Liver (tissue), 9 donors: ENCODE results near the gene COL23A1. TPM values are rescaled to one million over a fixed set of nuclear protein-coding genes. Genes with fewer than 3 reads are reported as not detected.

Source experiments
- DNase-seq: peaks from one replicate; pipeline ENCODE4 v3.0.0-alpha.2; 2017; ENCODE audit warnings: low spot score
- H3K27ac ChIP-seq, 2 donors: one replicate each; pipeline ENCODE4 v1.7.0; 2013; ENCODE audit warnings: inconsistent platforms in 2 of 2, low read length in 2 of 2, control low read depth in 1 of 2, low read depth in 1 of 2, mild to moderate bottlenecking in 1 of 2
- H3K27me3 ChIP-seq, 4 donors: one replicate each; pipeline versions ENCODE4 v1.6.1 to v1.7.0; 2013; ENCODE audit warnings: low read length in 3 of 4, inconsistent platforms in 1 of 4, mild to moderate bottlenecking in 1 of 4, moderate library complexity in 1 of 4; ENCODE audit not compliant: control insufficient read depth in 4 of 4, insufficient read depth in 4 of 4
- H3K36me3 ChIP-seq, 4 donors: one replicate each; pipeline versions ENCODE4 v1.6.1 to v1.7.0; 2013; ENCODE audit warnings: low read length in 3 of 4, mild to moderate bottlenecking in 3 of 4, low read depth in 1 of 4, moderate library complexity in 1 of 4; ENCODE audit not compliant: control insufficient read depth in 4 of 4, insufficient read depth in 3 of 4
- H3K4me1 ChIP-seq, 4 donors: one replicate each; pipeline versions ENCODE4 v1.6.1 to v1.7.0; 2013; ENCODE audit warnings: low read length in 3 of 4, mild to moderate bottlenecking in 3 of 4, moderate library complexity in 1 of 4; ENCODE audit not compliant: control insufficient read depth in 4 of 4, insufficient read depth in 4 of 4
- H3K4me3 ChIP-seq, 3 donors: one replicate each; pipeline versions ENCODE4 v1.6.1 to v1.7.0; 2013; ENCODE audit warnings: low read length in 3 of 3, control low read depth in 1 of 3, low read depth in 1 of 3, mild to moderate bottlenecking in 1 of 3
- H3K9ac ChIP-seq, 2 donors: one replicate each; pipeline ENCODE4 v1.7.0; 2013; ENCODE audit warnings: low read length in 2 of 2, mild to moderate bottlenecking in 2 of 2, moderate library complexity in 2 of 2, control low read depth in 1 of 2, low read depth in 1 of 2
- H3K9me3 ChIP-seq, 4 donors: one replicate each; pipeline versions ENCODE4 v1.6.1 to v1.7.0; 2013; ENCODE audit warnings: low read length in 3 of 4; ENCODE audit not compliant: control insufficient read depth in 4 of 4
- EGR1 ChIP-seq, 2 donors: IDR thresholded peaks; 2 replicates each; pipeline ENCODE4 v1.6.1; 2016 to 2018; ENCODE audit warnings: antibody characterized with exemption in 2 of 2, low read depth in 2 of 2
- GABPA ChIP-seq, 2 donors: IDR thresholded peaks in 1 of 2; conservative IDR thresholded peaks in 1 of 2; 2 replicates each; pipeline ENCODE4 v1.6.1; 2016; ENCODE audit warnings: antibody characterized with exemption in 2 of 2, mild to moderate bottlenecking in 1 of 2, moderate library complexity in 1 of 2
- HNF4A ChIP-seq, 2 donors: conservative IDR thresholded peaks; 2 replicates each; pipeline ENCODE4 v1.6.1; 2016; ENCODE audit warnings: antibody characterized with exemption in 2 of 2, mild to moderate bottlenecking in 2 of 2
- HNF4G ChIP-seq: IDR thresholded peaks from 2 replicates; pipeline ENCODE4 v1.6.1; 2016; ENCODE audit warnings: antibody characterized with exemption
- JUND ChIP-seq, 2 donors: IDR thresholded peaks; 2 replicates each; pipeline ENCODE4 v1.6.1; 2016; ENCODE audit warnings: antibody characterized with exemption in 2 of 2
- NR2F2 ChIP-seq: IDR thresholded peaks from 2 replicates; pipeline ENCODE4 v1.6.1; 2016; ENCODE audit warnings: antibody characterized with exemption
- RXRA ChIP-seq, 2 donors: IDR thresholded peaks; 2 replicates each; pipeline ENCODE4 v1.6.1; 2017 to 2018; ENCODE audit warnings: antibody characterized with exemption in 2 of 2, mild to moderate bottlenecking in 1 of 2
- SP1 ChIP-seq: IDR thresholded peaks from 2 replicates; pipeline ENCODE4 v1.6.1; 2018; ENCODE audit warnings: antibody characterized with exemption, mild to moderate bottlenecking
- WGBS: extraction: QIAGEN DNeasy Blood & Tissue Kit; methylation state at CpG from one replicate; pipeline ENCODE4 v1.1.7; 2013; 5-methylcytosine and 5-hydroxymethylcytosine counted together
- polyA plus RNA-seq, 2 donors: library from polyadenylated mRNA; stranded (reverse) in 1 of 2; unstranded in 1 of 2; fragments of 200-250 nt in 1 of 2; fragments of >200 nt in 1 of 2; fragmentation: Nextera tagmentation in 1 of 2; extraction: Ambion mirVana in 1 of 2; gene quantifications; one replicate each; pipeline versions ENCODE4 v1.2.1 to v1.2.3, GENCODE V29; 2013 to 2015
- total RNA-seq, 2 donors: library from RNA; depleted of rRNA; stranded (reverse); fragments of >200 nt; gene quantifications; one replicate each; pipeline ENCODE4 v1.2.3, GENCODE V29; 2014
- TF ChIP-seq, protein P1 (sequence below): fragments of 150-350 bp; IDR thresholded peaks from 2 replicates; pipeline ENCODE4 v1.5.1; 2017; ENCODE audit warnings: improper control_type of control experiment, low read depth, low read length; ENCODE audit not compliant: missing input control
- TF ChIP-seq, protein P2 (sequence below): IDR thresholded peaks from 2 replicates; pipeline ENCODE4 v1.6.1; 2016; ENCODE audit warnings: antibody characterized with exemption
- TF ChIP-seq, protein P3 (sequence below): IDR thresholded peaks from 2 replicates; pipeline ENCODE4 v1.6.1; 2016; ENCODE audit warnings: antibody characterized with exemption
- donor health status: healthy.
- donor health status: healthy.
- donor health status: healthy.
- donor health status: healthy.
- donor health status: healthy.

COL23A1 gene
- total and polyA plus RNA-seq, 4 donors = 0.08 to 1.4 (median 0.27) TPM

DNA sequence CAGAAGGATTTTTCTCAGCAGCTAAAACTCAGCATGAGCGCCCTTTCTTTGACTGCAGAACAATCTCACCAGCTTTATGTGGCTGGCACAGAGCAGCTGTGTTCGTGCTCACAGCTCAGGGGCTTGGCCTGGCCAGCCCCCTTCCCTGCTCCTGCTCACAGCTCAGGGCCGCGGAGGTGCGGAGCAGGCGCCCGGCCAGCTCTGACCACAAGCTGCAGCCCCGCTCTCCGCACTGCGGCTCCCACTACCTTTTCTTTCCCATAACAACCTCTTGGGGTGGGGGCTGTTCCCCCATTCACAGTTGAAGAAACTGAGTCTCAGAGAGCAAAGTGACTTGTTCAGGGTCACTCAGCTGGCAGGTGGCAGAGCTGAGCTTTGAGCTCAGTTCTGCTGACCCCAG, 323.6 kb downstream of the COL23A1 start:
- no peaks in the 10 kb centered on the region for H3K9me3 ChIP-seq
- H3K27me3 ChIP-seq = no peaks in the 10 kb centered on the region
- 94% methylated on average over 10 of the region's 10 CpGs for WGBS
- DNase-seq = no peak
- no peak overlapping the region for H3K27ac ChIP-seq
- no peak for TF ChIP-seq JUND (IDR thresholded peaks at IDR 0.05)
- TF ChIP-seq, protein P1, sequence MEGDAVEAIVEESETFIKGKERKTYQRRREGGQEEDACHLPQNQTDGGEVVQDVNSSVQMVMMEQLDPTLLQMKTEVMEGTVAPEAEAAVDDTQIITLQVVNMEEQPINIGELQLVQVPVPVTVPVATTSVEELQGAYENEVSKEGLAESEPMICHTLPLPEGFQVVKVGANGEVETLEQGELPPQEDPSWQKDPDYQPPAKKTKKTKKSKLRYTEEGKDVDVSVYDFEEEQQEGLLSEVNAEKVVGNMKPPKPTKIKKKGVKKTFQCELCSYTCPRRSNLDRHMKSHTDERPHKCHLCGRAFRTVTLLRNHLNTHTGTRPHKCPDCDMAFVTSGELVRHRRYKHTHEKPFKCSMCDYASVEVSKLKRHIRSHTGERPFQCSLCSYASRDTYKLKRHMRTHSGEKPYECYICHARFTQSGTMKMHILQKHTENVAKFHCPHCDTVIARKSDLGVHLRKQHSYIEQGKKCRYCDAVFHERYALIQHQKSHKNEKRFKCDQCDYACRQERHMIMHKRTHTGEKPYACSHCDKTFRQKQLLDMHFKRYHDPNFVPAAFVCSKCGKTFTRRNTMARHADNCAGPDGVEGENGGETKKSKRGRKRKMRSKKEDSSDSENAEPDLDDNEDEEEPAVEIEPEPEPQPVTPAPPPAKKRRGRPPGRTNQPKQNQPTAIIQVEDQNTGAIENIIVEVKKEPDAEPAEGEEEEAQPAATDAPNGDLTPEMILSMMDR = no peak
- no peak for TF ChIP-seq GABPA (IDR thresholded peaks at IDR 0.05 in 1 of 2, conservative IDR thresholded peaks at IDR 0.05 in 1 of 2)
- TF ChIP-seq, protein P2, sequence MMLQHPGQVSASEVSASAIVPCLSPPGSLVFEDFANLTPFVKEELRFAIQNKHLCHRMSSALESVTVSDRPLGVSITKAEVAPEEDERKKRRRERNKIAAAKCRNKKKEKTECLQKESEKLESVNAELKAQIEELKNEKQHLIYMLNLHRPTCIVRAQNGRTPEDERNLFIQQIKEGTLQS = no peak
- TF ChIP-seq, protein P3, sequence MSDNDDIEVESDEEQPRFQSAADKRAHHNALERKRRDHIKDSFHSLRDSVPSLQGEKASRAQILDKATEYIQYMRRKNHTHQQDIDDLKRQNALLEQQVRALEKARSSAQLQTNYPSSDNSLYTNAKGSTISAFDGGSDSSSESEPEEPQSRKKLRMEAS = no peak
- no peak for TF ChIP-seq RXRA (IDR thresholded peaks at IDR 0.05)
- TF ChIP-seq HNF4A (conservative IDR thresholded peaks at IDR 0.05) = no peak
- no peak for TF ChIP-seq EGR1 (IDR thresholded peaks at IDR 0.05; ENCODE audit: low read depth in 2 of 2)
- no peak for TF ChIP-seq SP1
- H3K36me3 ChIP-seq = no peaks in the 10 kb centered on the region
- no peak overlapping the region for H3K9ac ChIP-seq
- no peaks in the 10 kb centered on the region for H3K4me1 ChIP-seq
- no peak overlapping the region for H3K4me3 ChIP-seq

DNA sequence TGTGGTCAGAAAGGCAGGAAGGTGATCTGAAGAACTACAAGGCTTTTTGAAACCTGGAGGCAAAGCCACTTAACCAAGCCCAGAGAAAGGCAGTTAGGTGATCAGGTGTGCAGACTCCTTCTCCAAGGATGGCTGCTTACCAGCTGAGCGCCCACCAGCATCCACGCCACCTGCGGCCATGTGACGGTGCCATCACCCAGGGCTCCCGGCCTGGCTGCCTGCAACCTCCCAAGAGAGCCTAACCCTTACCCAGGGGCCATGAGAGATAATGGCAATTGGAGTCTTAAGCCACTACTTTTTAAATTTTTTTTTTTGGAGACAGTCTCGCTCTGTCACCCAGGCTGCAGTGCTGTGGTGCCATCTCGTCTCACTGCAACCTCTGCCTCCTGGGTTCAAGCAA, 324.4 kb downstream of the COL23A1 start:
- WGBS = 96% methylated on average over 7 of the region's 7 CpGs
- DNase-seq = no peak

GRCh38 chr5:178264044-178264443, 326.1 kb downstream of the COL23A1 start:
- Histone ChIP-seq H3K4me3 (no peak overlapping the region), H3K4me1 (no peaks in the 10 kb centered on the region), H3K27ac (no peak overlapping the region), H3K9me3 (no peaks in the 10 kb centered on the region), H3K9ac (no peak overlapping the region), H3K36me3 (no peaks in the 10 kb centered on the region), H3K27me3 (no peaks in the 10 kb centered on the region)
- TF ChIP-seq, protein P2 = no peak
- TF ChIP-seq HNF4G (no peak), NR2F2 (no peak), RXRA (IDR thresholded peaks at IDR 0.05) (no peak)
- DNase-seq = no peak
- 86% methylated on average over 4 of the region's 4 CpGs for WGBS

More for the DNA sequence above, 324.4 kb downstream of the COL23A1 start:
- no peaks in the 10 kb centered on the region for H3K27me3 ChIP-seq
- no peaks in the 10 kb centered on the region for H3K4me1 ChIP-seq
- no peaks in the 10 kb centered on the region for H3K36me3 ChIP-seq
- TF ChIP-seq RXRA (IDR thresholded peaks at IDR 0.05) = no peak
- TF ChIP-seq SP1 = no peak
- TF ChIP-seq EGR1 (IDR thresholded peaks at IDR 0.05; ENCODE audit: low read depth in 2 of 2) = no peak
- H3K27ac ChIP-seq = no peak overlapping the region
- H3K9ac ChIP-seq = no peak overlapping the region
- no peaks in the 10 kb centered on the region for H3K9me3 ChIP-seq
- H3K4me3 ChIP-seq = no peak overlapping the region
